ENCODE measurements around the gene CFAP43. TPM values are rescaled to one million over a fixed set of nuclear protein-coding genes. Genes with fewer than 3 reads are reported as not detected.

The CFAP43 gene
- total RNA-seq, 1 experiment from 2014 or later = 0.42 TPM

DNA sequence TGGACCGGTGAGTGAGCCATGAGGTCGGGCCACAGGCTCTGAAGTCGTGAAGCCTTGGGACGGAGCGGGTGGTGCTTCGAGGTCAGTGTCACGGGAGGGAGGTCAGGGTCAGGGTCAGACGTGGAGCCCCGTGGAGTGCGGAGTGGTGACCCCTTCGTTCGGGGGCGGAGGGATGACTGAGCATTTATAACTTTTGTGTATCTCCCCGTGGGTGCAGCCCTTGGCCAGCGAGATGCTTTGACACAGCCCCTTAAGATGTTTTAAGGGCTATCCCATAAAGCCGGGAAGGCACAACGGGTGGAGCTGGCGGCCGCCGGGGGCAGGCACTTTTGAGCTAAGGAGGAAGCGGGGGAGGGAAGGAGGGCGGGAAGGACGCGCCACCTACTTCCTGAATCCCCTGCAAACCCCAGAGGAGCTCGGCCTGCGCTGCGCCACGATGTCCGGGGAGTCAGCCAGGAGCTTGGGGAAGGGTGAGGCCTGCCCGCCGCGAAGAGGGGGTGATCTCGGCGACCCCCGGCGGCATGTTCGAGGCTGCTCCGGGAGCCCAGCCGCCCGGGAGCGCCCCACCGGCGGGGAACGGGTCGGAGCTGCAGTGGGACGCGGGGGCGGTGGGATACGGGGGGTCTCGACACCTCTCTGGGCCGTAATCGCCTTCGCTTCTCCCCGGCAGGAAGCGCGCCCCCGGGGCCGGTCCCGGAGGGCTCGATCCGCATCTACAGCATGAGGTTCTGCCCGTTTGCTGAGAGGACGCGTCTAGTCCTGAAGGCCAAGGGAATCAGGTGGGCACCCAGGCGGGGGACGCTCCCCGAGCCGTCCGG is 22.5 kb upstream of the CFAP43 start, which contains the start of gene GSTO1 (continued):
- TF ChIP-seq, protein P1, sequence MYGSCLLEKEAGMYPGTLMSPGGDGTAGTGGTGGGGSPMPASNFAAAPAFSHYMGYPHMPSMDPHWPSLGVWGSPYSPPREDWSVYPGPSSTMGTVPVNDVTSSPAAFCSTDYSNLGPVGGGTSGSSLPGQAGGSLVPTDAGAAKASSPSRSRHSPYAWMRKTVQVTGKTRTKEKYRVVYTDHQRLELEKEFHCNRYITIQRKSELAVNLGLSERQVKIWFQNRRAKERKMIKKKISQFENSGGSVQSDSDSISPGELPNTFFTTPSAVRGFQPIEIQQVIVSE (CRISPR knock-in tag; IDR thresholded peaks at IDR 0.05; ENCODE audit: borderline replicate concordance) = no peak
- TF ChIP-seq ZNF416 (CRISPR knock-in tag; IDR thresholded peaks at IDR 0.05) (no peak), ESRRA (CRISPR knock-in tag; IDR thresholded peaks at IDR 0.05; ENCODE audit: borderline replicate concordance) (no peak), JAZF1 (CRISPR knock-in tag; IDR thresholded peaks at IDR 0.05) (no peak), ZNF138 (CRISPR knock-in tag; conservative IDR thresholded peaks at IDR 0.05) (no peak), KAT7 (CRISPR knock-in tag; IDR thresholded peaks at IDR 0.05; ENCODE audit: borderline replicate concordance) (peak; percentile 76; the same call in 1 of the 2 replicates), NFYB (CRISPR knock-in tag; conservative IDR thresholded peaks at IDR 0.05; ENCODE audit: low read depth) (no peak), SP1 (CRISPR knock-in tag; conservative IDR thresholded peaks at IDR 0.05) (peak; percentile 37; the same call in 1 of the 2 replicates), ZNF671 (CRISPR knock-in tag; IDR thresholded peaks at IDR 0.05) (no peak), NFATC4 (CRISPR knock-in tag; IDR thresholded peaks at IDR 0.05) (no peak), HMGA2 (CRISPR knock-in tag; IDR thresholded peaks at IDR 0.05) (no peak)
- TF ChIP-seq, protein P2, sequence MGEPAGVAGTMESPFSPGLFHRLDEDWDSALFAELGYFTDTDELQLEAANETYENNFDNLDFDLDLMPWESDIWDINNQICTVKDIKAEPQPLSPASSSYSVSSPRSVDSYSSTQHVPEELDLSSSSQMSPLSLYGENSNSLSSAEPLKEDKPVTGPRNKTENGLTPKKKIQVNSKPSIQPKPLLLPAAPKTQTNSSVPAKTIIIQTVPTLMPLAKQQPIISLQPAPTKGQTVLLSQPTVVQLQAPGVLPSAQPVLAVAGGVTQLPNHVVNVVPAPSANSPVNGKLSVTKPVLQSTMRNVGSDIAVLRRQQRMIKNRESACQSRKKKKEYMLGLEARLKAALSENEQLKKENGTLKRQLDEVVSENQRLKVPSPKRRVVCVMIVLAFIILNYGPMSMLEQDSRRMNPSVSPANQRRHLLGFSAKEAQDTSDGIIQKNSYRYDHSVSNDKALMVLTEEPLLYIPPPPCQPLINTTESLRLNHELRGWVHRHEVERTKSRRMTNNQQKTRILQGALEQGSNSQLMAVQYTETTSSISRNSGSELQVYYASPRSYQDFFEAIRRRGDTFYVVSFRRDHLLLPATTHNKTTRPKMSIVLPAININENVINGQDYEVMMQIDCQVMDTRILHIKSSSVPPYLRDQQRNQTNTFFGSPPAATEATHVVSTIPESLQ (CRISPR knock-in tag; IDR thresholded peaks at IDR 0.05) = no peak
- TF ChIP-seq, protein P3, sequence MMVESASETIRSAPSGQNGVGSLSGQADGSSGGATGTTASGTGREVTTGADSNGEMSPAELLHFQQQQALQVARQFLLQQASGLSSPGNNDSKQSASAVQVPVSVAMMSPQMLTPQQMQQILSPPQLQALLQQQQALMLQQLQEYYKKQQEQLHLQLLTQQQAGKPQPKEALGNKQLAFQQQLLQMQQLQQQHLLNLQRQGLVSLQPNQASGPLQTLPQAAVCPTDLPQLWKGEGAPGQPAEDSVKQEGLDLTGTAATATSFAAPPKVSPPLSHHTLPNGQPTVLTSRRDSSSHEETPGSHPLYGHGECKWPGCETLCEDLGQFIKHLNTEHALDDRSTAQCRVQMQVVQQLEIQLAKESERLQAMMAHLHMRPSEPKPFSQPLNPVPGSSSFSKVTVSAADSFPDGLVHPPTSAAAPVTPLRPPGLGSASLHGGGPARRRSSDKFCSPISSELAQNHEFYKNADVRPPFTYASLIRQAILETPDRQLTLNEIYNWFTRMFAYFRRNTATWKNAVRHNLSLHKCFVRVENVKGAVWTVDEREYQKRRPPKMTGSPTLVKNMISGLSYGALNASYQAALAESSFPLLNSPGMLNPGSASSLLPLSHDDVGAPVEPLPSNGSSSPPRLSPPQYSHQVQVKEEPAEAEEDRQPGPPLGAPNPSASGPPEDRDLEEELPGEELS (CRISPR knock-in tag; IDR thresholded peaks at IDR 0.05) = no peak; the same call in 1 of the 2 replicates
- TF ChIP-seq, protein P4, sequence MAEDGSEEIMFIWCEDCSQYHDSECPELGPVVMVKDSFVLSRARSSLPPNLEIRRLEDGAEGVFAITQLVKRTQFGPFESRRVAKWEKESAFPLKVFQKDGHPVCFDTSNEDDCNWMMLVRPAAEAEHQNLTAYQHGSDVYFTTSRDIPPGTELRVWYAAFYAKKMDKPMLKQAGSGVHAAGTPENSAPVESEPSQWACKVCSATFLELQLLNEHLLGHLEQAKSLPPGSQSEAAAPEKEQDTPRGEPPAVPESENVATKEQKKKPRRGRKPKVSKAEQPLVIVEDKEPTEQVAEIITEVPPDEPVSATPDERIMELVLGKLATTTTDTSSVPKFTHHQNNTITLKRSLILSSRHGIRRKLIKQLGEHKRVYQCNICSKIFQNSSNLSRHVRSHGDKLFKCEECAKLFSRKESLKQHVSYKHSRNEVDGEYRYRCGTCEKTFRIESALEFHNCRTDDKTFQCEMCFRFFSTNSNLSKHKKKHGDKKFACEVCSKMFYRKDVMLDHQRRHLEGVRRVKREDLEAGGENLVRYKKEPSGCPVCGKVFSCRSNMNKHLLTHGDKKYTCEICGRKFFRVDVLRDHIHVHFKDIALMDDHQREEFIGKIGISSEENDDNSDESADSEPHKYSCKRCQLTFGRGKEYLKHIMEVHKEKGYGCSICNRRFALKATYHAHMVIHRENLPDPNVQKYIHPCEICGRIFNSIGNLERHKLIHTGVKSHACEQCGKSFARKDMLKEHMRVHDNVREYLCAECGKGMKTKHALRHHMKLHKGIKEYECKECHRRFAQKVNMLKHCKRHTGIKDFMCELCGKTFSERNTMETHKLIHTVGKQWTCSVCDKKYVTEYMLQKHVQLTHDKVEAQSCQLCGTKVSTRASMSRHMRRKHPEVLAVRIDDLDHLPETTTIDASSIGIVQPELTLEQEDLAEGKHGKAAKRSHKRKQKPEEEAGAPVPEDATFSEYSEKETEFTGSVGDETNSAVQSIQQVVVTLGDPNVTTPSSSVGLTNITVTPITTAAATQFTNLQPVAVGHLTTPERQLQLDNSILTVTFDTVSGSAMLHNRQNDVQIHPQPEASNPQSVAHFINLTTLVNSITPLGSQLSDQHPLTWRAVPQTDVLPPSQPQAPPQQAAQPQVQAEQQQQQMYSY (CRISPR knock-in tag; IDR thresholded peaks at IDR 0.05) = no peak
- TF ChIP-seq, protein P5, sequence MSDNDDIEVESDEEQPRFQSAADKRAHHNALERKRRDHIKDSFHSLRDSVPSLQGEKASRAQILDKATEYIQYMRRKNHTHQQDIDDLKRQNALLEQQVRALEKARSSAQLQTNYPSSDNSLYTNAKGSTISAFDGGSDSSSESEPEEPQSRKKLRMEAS (CRISPR knock-in tag; IDR thresholded peaks at IDR 0.05) = peak; percentile 73
- TF ChIP-seq, protein P6, sequence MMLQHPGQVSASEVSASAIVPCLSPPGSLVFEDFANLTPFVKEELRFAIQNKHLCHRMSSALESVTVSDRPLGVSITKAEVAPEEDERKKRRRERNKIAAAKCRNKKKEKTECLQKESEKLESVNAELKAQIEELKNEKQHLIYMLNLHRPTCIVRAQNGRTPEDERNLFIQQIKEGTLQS (CRISPR knock-in tag; conservative IDR thresholded peaks at IDR 0.05) = no peak

All from WTC11 (cell line).